ENCODE measurements around the gene MT2A.
A peak's percentile ranks its signal among the peaks of the same experiment; 100 is the strongest.
"Not testable (repeated sequence)": the region's sequence is repeated elsewhere in the genome, so short reads cannot be mapped to it uniquely, and the experiment has no call there.

The MT2A gene

GRCh38 chr16:56621665-56622445, 13.5 kb downstream of the MT2A start:
- DNase-seq: not testable (repeated sequence)

- not testable (repeated sequence) for DNase-seq
Measured at GRCh38 chr16:56623184-56623583, 14.8 kb downstream of the MT2A start.

- no peak for DNase-seq
Measured at GRCh38 chr16:56623637-56624036, 15.3 kb downstream of the MT2A start.

- peak; percentile 86 for DNase-seq
Measured at GRCh38 chr16:56625140-56625942, 17.0 kb downstream of the MT2A start, which contains the start of gene MT1E. MT1E (plus strand) TSS chr16:56625781; CDS start chr16:56625852, 71 bp downstream.

GRCh38 chr16:56625943-56626654, 17.7 kb downstream of the MT2A start:
- peak; percentile 64 for DNase-seq

GRCh38 chr16:56626685-56627084, 18.3 kb downstream of the MT2A start:
- DNase-seq: no peak

GRCh38 chr16:56628486-56629350, 20.3 kb downstream of the MT2A start:
- DNase-seq: no peak

- DNase-seq: no peak
Measured at GRCh38 chr16:56629531-56629930, 21.1 kb downstream of the MT2A start.

GRCh38 chr16:56630134-56630533, 21.8 kb downstream of the MT2A start:
- DNase-seq: no peak

- DNase-seq: no peak
Measured at GRCh38 chr16:56631197-56631596, 22.8 kb downstream of the MT2A start.

- DNase-seq: no peak
Measured at GRCh38 chr16:56631832-56632155, 23.4 kb downstream of the MT2A start.

- DNase-seq: no peak
Measured at GRCh38 chr16:56632156-56632847, 23.9 kb downstream of the MT2A start, which contains the start of gene MT1M. MT1M (plus strand) TSS chr16:56632659; CDS start chr16:56632732, 73 bp downstream.

GRCh38 chr16:56632848-56633365, 24.5 kb downstream of the MT2A start:
- no peak for DNase-seq

GRCh38 chr16:56633535-56633934, 25.2 kb downstream of the MT2A start:
- DNase-seq: no peak

GRCh38 chr16:56634715-56635440, 26.5 kb downstream of the MT2A start:
- DNase-seq: no peak

GRCh38 chr16:56635441-56635967, 27.1 kb downstream of the MT2A start:
- DNase-seq: no peak

GRCh38 chr16:56636616-56637413, 28.4 kb downstream of the MT2A start:
- no peak for DNase-seq

GRCh38 chr16:56637814-56638750, 29.7 kb downstream of the MT2A start, which contains the start of gene MT1A:
MT1A (plus strand) TSS chr16:56638666; CDS start chr16:56638739, 73 bp downstream.
- no peak for DNase-seq

Data from fibroblast of skin of abdomen (primary cell).